Left ventricle myocardium superior (tissue), 1 donor: ENCODE measurements around the gene SPTSSB. TPM values are rescaled to one million over a fixed set of nuclear protein-coding genes. Genes with fewer than 3 reads are reported as not detected.

ENCODE experiments used
- ATAC-seq: fragments of 200-7000 bp; cut with Tn5 transposase; one replicate; pipeline ENCODE4 v1.9.1; 2020; ENCODE audit warnings: mild to moderate bottlenecking, moderate library complexity
- DNase-seq: peaks from one replicate; pipeline ENCODE4 v3.0.0-alpha.2; 2020
- intact Hi-C: fragments of 100-400 bp; cut with micrococcal nuclease; formaldehyde crosslinking; loops from one replicate; pipeline ENCODE4 v1.11.0; 2022
- total RNA-seq: library from RNA; stranded (reverse); fragmentation: NEBNext Ultra II Directional; extraction: Animal tissue kit (Norgen Biotek cat#: 25700); gene quantifications from one replicate; pipeline ENCODE4 v1.2.1, GENCODE V29; 2021
- donor health status: DM: no; HTN: yes; CAD: no; lungs with severe emphysema.

Gene SPTSSB
- total RNA-seq, 1 donor from 2014 or later = 0.20 TPM

- ATAC-seq (no peak), DNase-seq (no peak)
- intact Hi-C loops = no loop called here
Observed at GRCh38 chr3:161305095-161305991, 66.0 kb downstream of the SPTSSB start.

DNA sequence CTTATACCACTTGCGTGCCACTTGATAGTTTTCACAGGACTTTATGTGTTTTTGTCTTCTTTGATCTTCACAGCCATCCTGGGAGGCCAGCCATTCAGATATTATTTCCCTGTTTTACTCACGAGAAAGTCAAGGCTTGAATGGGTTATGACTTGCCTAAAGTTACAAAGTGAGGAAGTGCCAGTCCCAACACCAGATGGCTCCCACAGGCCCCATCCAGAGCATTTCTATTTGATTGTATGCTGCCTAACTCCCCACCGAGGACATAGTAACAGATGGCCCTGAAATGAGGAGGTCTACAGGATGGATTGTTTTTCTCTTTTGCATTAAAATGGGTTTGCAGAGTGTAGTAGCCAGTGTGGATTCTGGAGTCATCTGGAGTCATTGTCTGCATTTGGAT lies 74.5 kb downstream of the SPTSSB start:
- no peak for ATAC-seq
- DNase-seq = no peak
- intact Hi-C loops = no loop called here

DNA sequence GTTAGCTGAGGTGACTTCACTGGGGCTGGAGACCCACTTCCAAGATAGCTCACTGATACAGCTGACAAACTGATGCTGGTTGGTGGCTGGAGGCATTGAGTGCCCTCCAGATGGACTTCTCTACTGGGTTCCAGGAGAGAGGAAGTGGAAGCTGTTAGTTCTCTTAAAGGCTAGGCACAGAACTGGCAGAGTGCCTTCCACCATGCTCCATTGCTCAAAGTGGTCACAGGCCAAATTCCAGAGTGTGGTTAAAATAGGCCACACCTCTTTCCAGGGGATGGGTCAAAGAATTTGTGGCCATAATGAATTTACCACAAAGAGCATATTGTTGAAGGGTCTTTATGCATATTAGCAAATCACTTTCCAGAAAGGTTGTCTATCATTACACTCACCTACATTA lies 76.0 kb downstream of the SPTSSB start:
- intact Hi-C loops = no loop called here
- DNase-seq (no peak), ATAC-seq (no peak)

Other genes with a start within 250 kb of the SPTSSB start
- 64.6 TPM for gene NMD3, start 150.2 kb downstream of the SPTSSB start, total RNA-seq
- not detected for gene OTOL1, start 125.3 kb upstream of the SPTSSB start, total RNA-seq